Measurements from ENCODE around the gene NCAPH2. TPM values are rescaled to one million over a fixed set of nuclear protein-coding genes. Genes with fewer than 3 reads are reported as not detected.
A peak's percentile ranks its signal among the peaks of the same experiment; 100 is the strongest.

NCAPH2 gene
- total and polyA plus RNA-seq, 2 of the 13 experiments (the other 11 are each of a cell fraction or from before 2014, with no cell fraction given) = 28.1 to 64.4 TPM

- TF ChIP-seq TFDP2 (CRISPR knock-in tag; IDR thresholded peaks at IDR 0.05) (peak; percentile 54), ZNF777 (CRISPR knock-in tag; IDR thresholded peaks at IDR 0.05) (peak; percentile 63), RAD21 (CRISPR knock-in tag; IDR thresholded peaks at IDR 0.05) (peak; percentile 90), ZSCAN9 (CRISPR knock-in tag; IDR thresholded peaks at IDR 0.05; ENCODE audit: borderline replicate concordance) (no peak; the same call in 1 of the 2 replicates), KDM4B (CRISPR knock-in tag; IDR thresholded peaks at IDR 0.05) (no peak), ZKSCAN5 (CRISPR knock-in tag; IDR thresholded peaks at IDR 0.05) (0 out of 2 replicates have a peak, but pooled peaks have one; percentile 43), ZNF331 (CRISPR knock-in tag; IDR thresholded peaks at IDR 0.05) (peak; percentile 40; the same call in 1 of the 2 replicates), HNRNPK (IDR thresholded peaks at IDR 0.05; ENCODE audit: low read depth, low read length, poor library complexity, severe bottlenecking) (peak; percentile 95), MEF2D (CRISPR knock-in tag; IDR thresholded peaks at IDR 0.05) (0 out of 2 replicates have a peak, but pooled peaks have one; percentile 42), YEATS4 (CRISPR knock-in tag; IDR thresholded peaks at IDR 0.05; ENCODE audit: borderline replicate concordance) (0 out of 2 replicates have a peak, but pooled peaks have one; percentile 38), PHF20 (CRISPR knock-in tag; IDR thresholded peaks at IDR 0.05) (peak; percentile 69), TFE3 (CRISPR knock-in tag; IDR thresholded peaks at IDR 0.05) (0 out of 2 replicates have a peak, but pooled peaks have one; percentile 35), TFDP1 (CRISPR knock-in tag; IDR thresholded peaks at IDR 0.05; ENCODE audit: borderline replicate concordance) (0 out of 2 replicates have a peak, but pooled peaks have one; percentile 61), GABPB1 (CRISPR knock-in tag; IDR thresholded peaks at IDR 0.05) (peak; percentile 95), CBX2 (IDR thresholded peaks at IDR 0.05; ENCODE audit: low read depth, low read length) (no peak), CBX2 (CRISPR knock-in tag; IDR thresholded peaks at IDR 0.05; ENCODE audit: low read depth) (no peak), ERF (CRISPR knock-in tag; IDR thresholded peaks at IDR 0.05) (peak; percentile 90), ZXDC (CRISPR knock-in tag; IDR thresholded peaks at IDR 0.05) (no peak), SRSF4 (IDR thresholded peaks at IDR 0.05; ENCODE audit: low read depth, low read length, poor library complexity, severe bottlenecking) (no peak), NR2C2 (CRISPR knock-in tag; IDR thresholded peaks at IDR 0.05; ENCODE audit: borderline replicate concordance) (peak; percentile 81; the same call in 1 of the 2 replicates), CCAR2 (optimal IDR thresholded peaks at IDR 0.05; ENCODE audit: low read depth, low read length) (peak; percentile 47), NONO (IDR thresholded peaks at IDR 0.05) (no peak), NONO (CRISPR knock-in tag; conservative IDR thresholded peaks at IDR 0.05) (peak; percentile 56; the same call in 1 of the 2 replicates)
These were observed 54.7 kb downstream of the NCAPH2 start, which contains the start of gene SYCE3 (continued) for GRCh38 chr22:50562523-50563412.

Measured in HepG2 (cell line).